D341Med (cell line): ENCODE data around the gene FMN2.

Source experiments
- DNase-seq: peaks from one replicate; pipeline ENCODE4 v3.0.0; 2012; ENCODE audit warnings: low spot score

Gene FMN2

DNA sequence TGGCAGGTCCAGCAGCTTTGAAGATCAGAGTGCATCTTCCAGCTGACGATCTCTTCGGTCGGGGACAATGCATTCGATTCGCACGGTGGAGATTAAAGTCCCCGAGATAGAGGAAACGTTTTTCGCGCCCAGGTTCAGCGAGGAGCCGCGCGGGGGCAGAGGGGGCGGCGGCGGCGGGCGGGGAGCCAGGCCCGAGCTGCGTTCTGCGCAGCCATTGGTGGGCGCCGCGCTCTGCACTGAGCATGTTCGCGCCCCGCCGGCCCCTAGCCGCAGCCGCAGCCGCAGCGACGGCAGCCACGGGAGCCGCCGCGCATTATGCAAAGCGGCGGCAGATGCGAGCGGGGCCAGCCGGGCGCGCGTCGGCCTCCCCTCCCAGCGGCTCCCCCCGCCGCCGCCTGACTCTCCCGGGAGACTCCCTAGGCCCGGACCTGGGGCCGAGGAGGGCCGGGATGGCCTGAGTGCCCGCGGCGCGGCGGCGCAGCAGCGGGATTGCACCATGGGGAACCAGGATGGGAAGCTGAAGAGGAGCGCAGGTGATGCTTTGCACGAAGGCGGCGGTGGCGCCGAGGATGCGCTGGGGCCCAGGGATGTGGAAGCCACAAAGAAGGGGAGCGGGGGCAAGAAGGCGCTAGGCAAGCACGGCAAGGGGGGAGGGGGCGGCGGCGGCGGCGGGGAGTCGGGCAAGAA is at the start of gene FMN2:
FMN2 (plus strand) TSS at position 270 of the 687 bp plus-strand sequence; CDS start at position 497, 227 bp downstream.
- peak; percentile 98 for DNase-seq

GRCh38 chr1:240044620-240045019 is 47.1 kb upstream of the FMN2 start:
- no peak for DNase-seq

GRCh38 chr1:240046000-240046399 is 45.7 kb upstream of the FMN2 start:
- DNase-seq, result no peak

GRCh38 chr1:240054109-240054701 is 37.5 kb upstream of the FMN2 start:
- no peak for DNase-seq

DNA sequence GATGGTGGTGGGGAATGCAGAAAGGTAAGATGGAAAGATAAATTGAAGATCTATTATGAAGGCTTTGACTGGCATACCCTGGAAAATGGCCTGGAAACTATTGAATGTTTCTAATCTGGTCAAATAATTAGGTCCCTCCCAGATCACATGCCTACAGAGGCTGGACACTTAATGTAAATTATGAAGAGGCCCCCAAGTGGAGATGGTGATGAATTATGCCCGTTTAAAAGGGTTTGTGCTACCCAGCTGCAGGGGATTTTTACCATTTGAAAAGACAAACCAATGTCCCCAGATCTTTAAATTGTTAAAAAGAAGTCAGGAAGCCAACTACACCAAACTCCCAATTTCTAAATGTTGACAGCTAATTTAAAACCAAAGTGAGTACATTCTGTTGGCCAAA is 35.7 kb upstream of the FMN2 start:
- no peak for DNase-seq

DNA sequence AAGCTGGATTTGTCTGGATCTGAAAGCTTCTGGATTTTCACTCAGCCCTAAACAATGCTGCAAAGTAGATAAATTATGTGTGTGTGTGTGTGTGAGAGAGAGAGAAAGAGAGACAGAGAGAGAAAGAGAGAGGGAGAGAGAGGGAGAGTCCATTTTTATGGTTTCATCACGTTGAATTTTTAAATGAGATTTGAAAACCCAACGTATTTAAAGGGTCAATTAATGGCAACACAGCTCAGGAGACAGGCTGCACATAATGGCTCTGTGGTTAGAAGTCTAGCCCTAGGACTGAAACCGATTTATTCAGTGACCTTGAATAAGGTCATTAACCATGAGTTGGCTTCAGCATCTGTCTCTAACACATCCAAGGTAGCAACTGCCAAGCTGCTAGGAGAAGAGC is 35.3 kb upstream of the FMN2 start:
- no peak for DNase-seq

GRCh38 chr1:240058049-240058448 is 33.6 kb upstream of the FMN2 start:
- no peak for DNase-seq

DNA sequence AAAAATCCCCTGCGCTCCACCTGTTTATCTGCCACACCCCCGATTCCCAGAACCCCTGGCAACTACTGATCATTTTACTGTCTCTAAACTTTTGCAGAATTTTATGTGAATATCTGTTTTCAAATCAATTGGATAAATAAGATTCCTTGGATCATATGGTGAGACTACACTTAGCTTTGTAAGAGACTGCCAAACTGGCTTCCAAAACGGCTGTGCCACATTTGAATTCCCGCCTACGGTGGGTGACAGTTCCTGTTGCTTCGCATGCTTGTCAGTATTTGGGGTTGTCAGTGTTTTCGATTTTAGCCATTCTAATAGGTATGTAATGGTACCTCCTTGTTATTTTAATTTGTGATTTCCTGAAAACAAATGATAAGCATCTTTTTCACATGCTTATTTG is 22.7 kb upstream of the FMN2 start:
- no peak for DNase-seq

GRCh38 chr1:240070188-240070587 is 21.5 kb upstream of the FMN2 start:
- DNase-seq, result no peak

DNA sequence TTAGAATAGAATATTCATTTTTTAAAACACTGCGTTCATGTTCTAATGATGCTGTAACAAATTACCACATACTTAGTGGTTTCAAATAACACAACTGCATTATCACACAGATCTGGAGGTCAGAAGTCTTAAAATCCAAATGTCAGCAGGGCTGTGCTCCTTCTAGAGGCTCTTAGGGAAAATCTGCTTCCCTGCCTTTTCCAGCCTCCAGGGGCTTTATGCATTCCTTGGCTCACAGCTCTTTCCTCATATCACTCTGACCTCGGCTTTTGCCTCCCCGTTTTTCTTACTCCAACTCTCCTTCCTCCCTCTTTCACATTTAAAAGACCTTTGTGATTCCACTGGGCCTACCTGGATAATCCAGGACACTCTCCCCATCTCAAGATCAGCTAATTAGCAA is 18.6 kb upstream of the FMN2 start:
- DNase-seq, result no peak

DNA sequence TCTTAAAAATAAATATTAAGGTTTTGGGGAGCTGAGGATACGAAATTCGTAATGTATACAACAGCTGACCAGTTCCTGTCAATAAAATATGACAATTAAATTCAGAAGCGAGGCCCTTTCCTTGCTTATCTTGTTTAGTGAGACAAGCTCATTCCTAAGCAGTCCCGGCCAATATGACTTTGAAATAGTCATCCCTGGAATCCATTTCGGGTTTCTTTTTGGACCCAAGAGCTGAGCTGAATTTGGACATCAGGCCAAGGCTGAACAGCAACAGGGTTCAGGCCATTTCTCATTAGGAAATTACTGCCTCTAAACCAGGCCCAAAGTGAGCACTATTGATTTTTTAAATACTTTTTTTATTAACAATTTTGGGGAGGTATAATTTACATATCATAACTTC is 17.3 kb upstream of the FMN2 start:
- no peak for DNase-seq

DNA sequence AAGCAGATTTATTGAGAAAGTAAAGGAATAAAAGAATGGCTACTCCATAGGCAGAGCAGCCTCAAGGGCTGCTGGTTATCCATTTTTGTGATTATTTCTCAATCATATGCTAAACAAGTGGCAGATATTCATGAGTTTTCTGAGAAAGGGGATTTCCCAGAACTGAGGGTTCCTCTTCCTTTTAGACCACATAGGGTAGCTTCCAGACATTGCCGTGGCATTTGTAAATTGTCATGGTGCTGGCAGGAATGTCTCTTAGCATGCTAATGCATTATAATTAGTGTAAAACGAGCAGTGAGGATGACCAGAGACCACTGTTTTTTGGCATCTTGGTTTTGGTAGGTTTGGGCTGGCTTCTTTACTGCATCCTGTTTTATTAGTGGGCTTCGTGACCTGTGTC is 16.8 kb upstream of the FMN2 start:
- no peak for DNase-seq

- no peak for DNase-seq
Measured at GRCh38 chr1:240084337-240084736, 7.3 kb upstream of the FMN2 start.

DNA sequence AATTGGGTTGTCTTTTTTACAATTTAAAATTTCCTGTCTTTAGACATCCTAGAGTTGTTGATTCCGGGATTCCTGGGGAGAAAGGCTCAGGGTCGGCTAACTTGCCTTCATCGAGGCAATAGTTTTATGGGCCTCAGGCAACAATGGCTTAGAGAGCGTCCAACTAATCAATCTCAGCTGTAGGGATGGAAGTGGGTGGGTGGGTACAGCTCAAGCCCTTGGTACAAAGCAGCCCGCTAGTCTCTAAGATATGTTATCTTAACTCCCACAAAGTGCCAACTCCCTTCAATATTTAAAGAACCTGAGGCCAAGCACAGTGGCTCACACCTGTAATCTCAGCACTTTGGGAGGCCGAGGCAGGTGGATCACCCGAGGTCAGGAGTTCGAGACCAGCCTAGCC is 6.9 kb upstream of the FMN2 start:
- no peak for DNase-seq

DNA sequence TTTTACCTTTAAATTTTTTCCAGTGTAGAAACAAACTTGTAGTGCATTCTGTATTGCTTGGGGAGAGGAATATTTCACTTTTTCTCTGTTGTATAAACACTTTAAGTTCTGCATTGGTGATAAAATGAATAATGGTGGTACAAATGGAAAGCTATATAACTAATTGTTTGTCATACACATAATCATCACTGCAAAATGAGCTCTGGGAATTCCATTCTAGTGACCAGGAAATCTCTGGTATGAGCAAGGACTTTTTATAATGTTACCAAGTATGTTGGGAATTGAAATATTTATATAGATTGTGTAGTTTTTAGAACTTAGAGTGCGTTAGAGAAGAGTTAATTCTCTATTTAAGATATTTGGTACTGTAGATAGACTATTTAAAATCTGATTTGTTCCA is 5.0 kb upstream of the FMN2 start:
- no peak for DNase-seq

- no peak for DNase-seq
Measured at GRCh38 chr1:240090014-240090413, 1.7 kb upstream of the FMN2 start.

- DNase-seq, result peak; percentile 38
Measured at GRCh38 chr1:240090957-240091600, 604 bp upstream of the FMN2 start.

DNA sequence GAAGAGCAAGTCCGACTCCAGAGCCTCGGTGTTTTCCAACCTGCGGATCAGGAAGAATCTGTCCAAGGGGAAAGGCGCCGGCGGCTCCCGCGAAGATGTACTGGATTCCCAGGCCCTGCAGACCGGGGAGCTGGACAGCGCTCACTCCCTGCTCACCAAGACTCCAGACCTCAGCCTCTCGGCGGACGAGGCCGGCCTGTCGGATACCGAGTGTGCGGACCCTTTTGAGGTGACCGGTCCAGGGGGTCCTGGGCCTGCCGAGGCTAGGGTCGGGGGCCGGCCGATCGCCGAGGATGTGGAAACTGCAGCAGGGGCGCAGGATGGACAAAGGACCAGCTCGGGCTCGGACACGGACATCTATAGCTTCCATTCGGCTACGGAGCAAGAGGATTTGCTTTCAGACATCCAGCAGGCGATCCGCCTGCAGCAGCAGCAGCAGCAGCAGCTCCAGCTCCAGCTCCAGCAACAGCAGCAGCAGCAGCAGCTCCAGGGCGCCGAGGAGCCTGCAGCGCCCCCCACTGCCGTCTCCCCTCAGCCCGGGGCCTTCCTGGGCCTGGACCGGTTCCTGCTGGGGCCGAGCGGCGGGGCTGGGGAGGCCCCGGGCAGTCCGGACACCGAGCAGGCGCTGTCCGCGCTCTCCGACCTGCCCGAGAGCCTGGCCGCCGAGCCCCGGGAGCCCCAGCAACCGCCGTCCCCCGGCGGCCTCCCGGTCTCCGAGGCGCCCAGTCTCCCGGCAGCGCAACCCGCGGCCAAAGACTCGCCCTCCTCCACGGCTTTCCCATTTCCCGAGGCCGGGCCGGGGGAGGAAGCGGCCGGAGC is 827 bp downstream of the FMN2 start:
- peak; percentile 82 for DNase-seq

DNA sequence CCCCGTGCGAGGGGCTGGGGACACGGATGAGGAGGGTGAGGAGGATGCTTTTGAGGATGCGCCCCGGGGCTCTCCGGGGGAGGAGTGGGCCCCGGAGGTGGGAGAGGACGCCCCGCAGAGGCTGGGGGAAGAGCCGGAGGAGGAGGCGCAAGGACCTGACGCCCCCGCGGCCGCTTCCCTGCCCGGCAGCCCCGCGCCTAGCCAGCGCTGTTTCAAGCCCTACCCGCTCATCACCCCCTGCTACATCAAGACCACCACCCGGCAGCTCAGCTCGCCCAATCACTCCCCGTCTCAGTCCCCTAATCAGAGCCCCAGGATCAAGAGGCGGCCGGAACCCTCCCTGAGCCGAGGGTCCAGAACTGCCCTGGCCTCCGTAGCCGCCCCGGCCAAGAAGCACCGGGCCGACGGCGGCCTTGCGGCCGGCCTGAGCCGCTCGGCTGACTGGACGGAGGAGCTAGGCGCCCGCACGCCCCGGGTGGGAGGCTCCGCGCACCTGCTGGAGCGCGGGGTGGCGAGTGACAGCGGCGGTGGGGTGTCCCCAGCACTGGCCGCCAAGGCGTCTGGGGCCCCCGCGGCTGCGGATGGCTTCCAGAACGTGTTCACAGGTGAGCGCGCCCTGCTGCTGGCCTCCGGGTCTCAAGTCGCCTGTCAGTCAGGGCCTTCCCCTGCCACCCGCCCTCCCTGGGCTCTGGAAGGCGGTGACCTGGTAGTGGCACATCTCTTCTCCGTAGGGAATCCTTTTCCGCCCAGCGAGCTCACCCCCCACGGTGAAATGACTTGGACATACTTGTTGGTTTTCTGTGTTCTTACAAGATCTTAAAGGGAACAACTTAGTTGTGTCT is 1.7 kb downstream of the FMN2 start:
- peak; percentile 68 for DNase-seq

GRCh38 chr1:240094041-240094722 is 2.5 kb downstream of the FMN2 start:
- DNase-seq, result no peak

- DNase-seq, result no peak
Measured at GRCh38 chr1:240096974-240097373, 5.3 kb downstream of the FMN2 start.
